ENCODE results near the gene SLC25A13.

- TF ChIP-seq, protein P1, sequence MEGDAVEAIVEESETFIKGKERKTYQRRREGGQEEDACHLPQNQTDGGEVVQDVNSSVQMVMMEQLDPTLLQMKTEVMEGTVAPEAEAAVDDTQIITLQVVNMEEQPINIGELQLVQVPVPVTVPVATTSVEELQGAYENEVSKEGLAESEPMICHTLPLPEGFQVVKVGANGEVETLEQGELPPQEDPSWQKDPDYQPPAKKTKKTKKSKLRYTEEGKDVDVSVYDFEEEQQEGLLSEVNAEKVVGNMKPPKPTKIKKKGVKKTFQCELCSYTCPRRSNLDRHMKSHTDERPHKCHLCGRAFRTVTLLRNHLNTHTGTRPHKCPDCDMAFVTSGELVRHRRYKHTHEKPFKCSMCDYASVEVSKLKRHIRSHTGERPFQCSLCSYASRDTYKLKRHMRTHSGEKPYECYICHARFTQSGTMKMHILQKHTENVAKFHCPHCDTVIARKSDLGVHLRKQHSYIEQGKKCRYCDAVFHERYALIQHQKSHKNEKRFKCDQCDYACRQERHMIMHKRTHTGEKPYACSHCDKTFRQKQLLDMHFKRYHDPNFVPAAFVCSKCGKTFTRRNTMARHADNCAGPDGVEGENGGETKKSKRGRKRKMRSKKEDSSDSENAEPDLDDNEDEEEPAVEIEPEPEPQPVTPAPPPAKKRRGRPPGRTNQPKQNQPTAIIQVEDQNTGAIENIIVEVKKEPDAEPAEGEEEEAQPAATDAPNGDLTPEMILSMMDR (IDR thresholded peaks at IDR 0.05) = no peak
- TF ChIP-seq POLR2A (IDR thresholded peaks at IDR 0.05) = no peak
Measured at GRCh38 chr7:96114190-96114589, 207.7 kb downstream of the SLC25A13 start.
